Astrocyte of the spinal cord (primary cell): ENCODE data around the gene WDR45B.

Experiments
- DNase-seq: peaks from one replicate; pipeline ENCODE4 v3.0.0; 2011; ENCODE audit warnings: low read depth, low spot score
- H3K4me3 ChIP-seq: 2 replicates; pipeline ENCODE4 v1.5.1; 2011; ENCODE audit warnings: low read depth, mild to moderate bottlenecking, low read length, moderate library complexity
- in situ Hi-C: cut with HindIII; loops from 2 replicates; pipeline ENCODE4 v1.10.0; 2017; ENCODE audit warnings: low sequenced_read_pairs
- TF ChIP-seq, protein P1 (sequence below): IDR thresholded peaks from 2 replicates; pipeline ENCODE4 v1.5.1; 2012; ENCODE audit warnings: low read depth, mild to moderate bottlenecking, low read length, inconsistent platforms

Gene WDR45B

DNA sequence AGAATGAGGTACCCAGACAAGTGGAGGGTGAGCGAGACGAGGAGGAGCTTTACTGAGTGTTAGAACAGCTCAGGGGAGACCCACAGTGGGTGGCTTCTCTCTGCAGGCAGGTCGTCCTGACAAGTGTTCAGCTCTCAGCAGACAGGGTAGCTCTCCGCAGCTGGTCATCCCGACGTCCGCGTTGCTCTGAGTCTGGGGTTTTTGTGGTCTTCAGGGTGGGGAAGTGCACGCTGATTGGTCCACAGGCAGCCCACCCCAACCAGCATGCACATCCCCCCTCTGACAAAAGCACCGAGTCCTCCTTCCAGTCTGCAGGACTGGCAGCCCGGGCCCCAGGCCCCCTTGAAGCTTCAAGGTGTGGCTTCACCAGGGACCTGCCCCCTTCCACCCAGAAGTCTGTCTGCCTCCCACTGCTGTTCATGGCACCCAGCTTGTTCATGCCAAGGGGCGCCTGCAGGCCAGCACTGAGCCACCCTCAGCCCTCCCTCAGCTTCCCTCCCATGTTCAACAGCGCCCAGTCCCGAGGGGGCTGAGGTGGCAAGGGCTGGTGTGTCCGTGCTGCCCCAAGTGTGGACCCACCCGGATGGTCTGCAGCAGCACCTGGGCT, 19.9 kb upstream of the WDR45B start:
- TF ChIP-seq, protein P1, sequence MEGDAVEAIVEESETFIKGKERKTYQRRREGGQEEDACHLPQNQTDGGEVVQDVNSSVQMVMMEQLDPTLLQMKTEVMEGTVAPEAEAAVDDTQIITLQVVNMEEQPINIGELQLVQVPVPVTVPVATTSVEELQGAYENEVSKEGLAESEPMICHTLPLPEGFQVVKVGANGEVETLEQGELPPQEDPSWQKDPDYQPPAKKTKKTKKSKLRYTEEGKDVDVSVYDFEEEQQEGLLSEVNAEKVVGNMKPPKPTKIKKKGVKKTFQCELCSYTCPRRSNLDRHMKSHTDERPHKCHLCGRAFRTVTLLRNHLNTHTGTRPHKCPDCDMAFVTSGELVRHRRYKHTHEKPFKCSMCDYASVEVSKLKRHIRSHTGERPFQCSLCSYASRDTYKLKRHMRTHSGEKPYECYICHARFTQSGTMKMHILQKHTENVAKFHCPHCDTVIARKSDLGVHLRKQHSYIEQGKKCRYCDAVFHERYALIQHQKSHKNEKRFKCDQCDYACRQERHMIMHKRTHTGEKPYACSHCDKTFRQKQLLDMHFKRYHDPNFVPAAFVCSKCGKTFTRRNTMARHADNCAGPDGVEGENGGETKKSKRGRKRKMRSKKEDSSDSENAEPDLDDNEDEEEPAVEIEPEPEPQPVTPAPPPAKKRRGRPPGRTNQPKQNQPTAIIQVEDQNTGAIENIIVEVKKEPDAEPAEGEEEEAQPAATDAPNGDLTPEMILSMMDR = no peak
- in situ Hi-C loops = no loop called here
- no peak for DNase-seq
- H3K4me3 ChIP-seq = no peak overlapping the region

DNA sequence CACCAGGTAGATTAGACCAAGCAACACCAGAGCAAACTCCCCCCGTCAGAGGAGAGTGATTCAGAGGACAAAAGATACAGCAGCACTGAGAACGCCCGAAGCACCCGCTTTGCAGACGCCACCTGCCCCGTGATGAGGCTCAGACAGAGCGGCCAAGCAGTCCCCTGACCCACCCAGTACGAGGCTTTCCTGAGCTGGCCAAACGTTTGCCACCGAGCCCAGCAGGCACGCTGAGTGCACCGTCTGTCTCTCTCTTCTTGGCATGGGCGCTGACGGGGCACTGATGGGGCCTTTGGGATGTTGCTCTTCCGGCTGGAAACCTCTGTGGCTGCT, 19.4 kb upstream of the WDR45B start:
- in situ Hi-C loops = no loop called here
- DNase-seq = no peak
- TF ChIP-seq, protein P1 = no peak
- H3K4me3 ChIP-seq = no peak overlapping the region

DNA sequence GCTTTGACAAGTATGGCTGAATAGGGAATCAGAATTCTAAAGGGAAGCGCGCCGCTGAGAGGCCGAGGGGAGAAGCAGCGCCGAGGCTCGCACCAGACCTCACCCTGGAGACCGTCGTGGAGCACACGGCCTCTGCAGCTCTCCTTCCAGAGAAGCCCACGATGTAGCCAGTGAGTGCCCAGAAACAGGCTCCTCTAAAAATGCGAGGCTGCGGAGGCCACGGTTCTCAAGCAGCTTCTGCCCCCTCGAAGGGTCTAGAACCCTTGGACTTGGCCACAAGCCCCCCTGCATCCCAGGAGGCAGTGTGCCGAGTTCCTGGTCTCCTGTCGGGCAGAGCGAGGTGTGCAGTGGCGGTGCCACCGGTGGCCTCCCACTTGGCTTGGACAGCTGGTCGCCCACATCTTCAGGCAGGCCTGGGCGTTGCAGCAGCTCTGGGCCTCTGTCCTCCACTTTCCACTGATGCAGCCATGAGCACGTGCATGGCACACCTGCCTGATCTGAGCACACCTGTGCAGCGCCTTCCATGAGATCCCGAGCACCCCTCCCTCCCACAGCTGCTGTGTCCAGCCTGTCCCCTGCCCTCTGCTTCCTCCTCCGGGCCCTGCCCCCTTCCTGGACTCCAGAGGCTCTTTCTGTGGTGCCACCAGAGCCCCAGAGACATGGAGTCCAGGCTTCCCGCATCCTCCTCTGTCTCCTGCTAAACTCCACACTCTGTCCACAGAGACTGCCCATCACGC, 18.9 kb upstream of the WDR45B start:
- no peak overlapping the region for H3K4me3 ChIP-seq
- no peak for DNase-seq
- in situ Hi-C loops = no loop called here
- TF ChIP-seq, protein P1 = no peak

DNA sequence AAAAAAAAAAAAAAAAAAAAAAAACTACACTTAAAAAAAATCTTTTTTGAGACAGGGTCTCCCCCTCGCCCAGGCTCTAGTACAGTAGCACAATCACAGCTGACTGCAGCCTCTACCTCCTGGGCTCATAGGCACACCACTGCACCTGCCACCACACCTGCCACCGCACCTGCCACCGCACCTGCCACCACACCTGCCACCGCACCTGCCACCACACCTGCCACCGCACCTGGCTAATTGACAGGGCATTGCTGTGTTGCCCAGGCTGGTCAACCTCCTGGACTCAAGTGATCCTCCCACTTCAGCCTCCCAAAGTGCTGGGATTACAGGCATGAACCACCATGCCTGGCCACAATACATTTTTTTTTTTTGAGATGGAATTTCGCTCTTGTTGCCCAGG, 17.6 kb upstream of the WDR45B start:
- TF ChIP-seq, protein P1 = no peak
- no peak for DNase-seq
- H3K4me3 ChIP-seq = no peak overlapping the region
- in situ Hi-C loops = no loop called here

DNA sequence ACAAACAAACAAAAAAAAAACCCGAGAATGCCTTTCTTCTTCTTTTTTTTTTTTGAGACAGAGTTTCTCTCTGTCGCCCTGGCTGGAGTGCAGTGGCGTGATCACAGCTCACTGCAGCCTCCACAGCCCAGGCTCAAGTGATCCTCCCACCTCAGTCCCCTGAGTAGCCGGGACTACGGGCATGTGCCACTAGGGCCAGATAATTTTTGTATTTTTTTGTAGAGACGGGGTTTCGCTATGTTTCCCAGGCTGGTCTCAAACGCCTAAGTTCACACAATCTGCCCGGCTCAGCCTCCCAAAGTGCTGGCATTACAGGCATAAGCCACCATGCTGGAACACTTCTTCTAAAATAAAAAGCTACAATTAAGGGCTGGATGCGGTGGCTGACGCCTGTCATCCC, 17.0 kb upstream of the WDR45B start:
- TF ChIP-seq, protein P1 = no peak
- no peak overlapping the region for H3K4me3 ChIP-seq
- no peak for DNase-seq
- in situ Hi-C loops = no loop called here

DNA sequence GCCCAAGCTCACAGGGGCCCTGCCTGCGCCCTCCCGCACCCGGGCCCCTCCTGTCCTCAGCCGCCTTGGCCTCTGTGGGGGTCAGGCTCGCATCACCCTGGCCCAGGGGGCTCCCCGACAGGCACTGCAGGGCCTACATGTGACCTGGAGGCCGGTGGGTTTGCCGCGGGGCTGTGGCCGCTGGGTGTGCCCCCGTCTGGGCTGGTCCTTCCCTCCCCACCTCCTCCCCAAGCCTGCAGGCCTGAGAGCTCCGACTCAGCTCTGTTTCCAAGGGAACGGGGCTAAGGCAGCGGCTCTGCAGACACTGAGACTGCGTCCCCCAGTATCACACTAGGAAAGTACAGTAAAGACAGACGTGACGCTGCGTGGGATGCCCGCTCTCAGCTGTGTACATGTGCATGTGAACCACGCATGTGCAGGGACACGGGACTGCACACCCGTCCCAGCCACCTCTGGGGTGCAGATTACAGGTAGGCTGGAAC, 16.5 kb upstream of the WDR45B start:
- TF ChIP-seq, protein P1 = no peak
- in situ Hi-C loops = no loop called here
- no peak for DNase-seq
- H3K4me3 ChIP-seq = no peak overlapping the region

DNA sequence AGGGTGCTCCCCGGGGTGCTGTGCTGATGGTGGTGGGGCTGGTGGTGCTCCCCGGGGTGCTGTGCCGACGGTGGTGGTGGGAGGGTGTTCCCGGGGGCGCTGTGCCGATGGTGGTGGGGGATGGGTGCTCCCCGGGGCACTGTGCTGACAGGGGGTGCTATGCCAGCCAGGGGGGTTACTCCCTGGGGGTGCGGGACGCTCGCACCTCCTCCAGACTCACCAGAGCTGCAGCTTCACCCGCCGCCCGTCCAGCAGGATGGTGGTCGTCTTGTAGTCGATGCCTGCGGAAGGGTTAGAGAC, 16.0 kb upstream of the WDR45B start:
- H3K4me3 ChIP-seq = no peak overlapping the region
- in situ Hi-C loops = no loop called here
- DNase-seq = no peak
- TF ChIP-seq, protein P1 = no peak
